H9 (cell line): Measurements from ENCODE around the gene RPL27A. TPM values are rescaled to one million over a fixed set of nuclear protein-coding genes. Genes with fewer than 3 reads are reported as not detected.

ENCODE experiments used
- DNase-seq: peaks from one replicate; pipeline ENCODE4 v3.0.0-alpha.2; 2017
- H2AFZ ChIP-seq: one replicate; pipeline ENCODE4 v1.6.1; 2013; ENCODE audit warnings: mild to moderate bottlenecking, low read length, control low read depth, moderate library complexity
- H2AK5ac ChIP-seq: 2 replicates; pipeline ENCODE4 v1.6.1; 2013; ENCODE audit warnings: low read length, control low read depth, mixed read lengths; ENCODE audit not compliant: insufficient read length
- H2BK120ac ChIP-seq: one replicate; pipeline ENCODE4 v1.6.1; 2013; ENCODE audit warnings: low read depth, mild to moderate bottlenecking, low read length, control low read depth, inconsistent platforms; ENCODE audit not compliant: poor library complexity, severe bottlenecking
- H2BK12ac ChIP-seq: 2 replicates; pipeline ENCODE4 v1.6.1; 2013; ENCODE audit warnings: low read length, control low read depth, mixed read lengths, low read depth; ENCODE audit not compliant: insufficient read length
- H2BK15ac ChIP-seq: 2 replicates; pipeline ENCODE4 v1.6.1; 2013; ENCODE audit warnings: low read depth, low read length, control low read depth
- H2BK20ac ChIP-seq: one replicate; pipeline ENCODE4 v1.6.1; 2013; ENCODE audit warnings: low read depth, mild to moderate bottlenecking, low read length, control low read depth, inconsistent platforms; ENCODE audit not compliant: poor library complexity, severe bottlenecking
- H2BK5ac ChIP-seq: 2 replicates; pipeline ENCODE4 v1.6.1; 2013; ENCODE audit warnings: low read length, control low read depth, mixed read lengths; ENCODE audit not compliant: insufficient read length
- H3K14ac ChIP-seq: 2 replicates; pipeline ENCODE4 v1.6.1; 2013; ENCODE audit warnings: low read length, control low read depth; ENCODE audit not compliant: insufficient read depth
- H3K18ac ChIP-seq: 2 replicates; pipeline ENCODE4 v1.6.1; 2013; ENCODE audit warnings: low read depth, mild to moderate bottlenecking, mixed read lengths, low read length, control low read depth; ENCODE audit not compliant: insufficient read length
- H3K23ac ChIP-seq: 2 replicates; pipeline ENCODE4 v1.6.1; 2013; ENCODE audit warnings: low read length, control low read depth, mixed read lengths, low read depth; ENCODE audit not compliant: insufficient read length
- H3K23me2 ChIP-seq: 2 replicates; pipeline ENCODE4 v1.6.1; 2013; ENCODE audit warnings: low read depth, mild to moderate bottlenecking, mixed read lengths, low read length, control low read depth; ENCODE audit not compliant: insufficient read length, poor library complexity, severe bottlenecking
- H3K27ac ChIP-seq: 2 replicates; pipeline ENCODE4 v1.5.1; 2013; ENCODE audit warnings: low read length, control low read depth, mixed read lengths, low read depth; ENCODE audit not compliant: insufficient read length
- H3K27me3 ChIP-seq: 2 replicates; pipeline ENCODE4 v1.6.1; 2013; ENCODE audit warnings: low read length, control low read depth, inconsistent platforms; ENCODE audit not compliant: insufficient read depth
- H3K4ac ChIP-seq: 2 replicates; pipeline ENCODE4 v1.6.1; 2013; ENCODE audit warnings: low read depth, mild to moderate bottlenecking, control low read depth, inconsistent platforms, low read length, moderate library complexity
- H3K4me1 ChIP-seq: 2 replicates; pipeline ENCODE4 v1.6.1; 2013; ENCODE audit warnings: low read length, control low read depth, inconsistent platforms; ENCODE audit not compliant: insufficient read depth
- H3K4me2 ChIP-seq: 2 replicates; pipeline ENCODE4 v1.6.1; 2013; ENCODE audit warnings: low read length, control low read depth, mixed read lengths; ENCODE audit not compliant: insufficient read length, insufficient read depth
- H3K56ac ChIP-seq: 2 replicates; pipeline ENCODE4 v1.6.1; 2013; ENCODE audit warnings: low read depth, mild to moderate bottlenecking, mixed read lengths, low read length, control low read depth; ENCODE audit not compliant: insufficient read length
- H3K79me1 ChIP-seq: 2 replicates; pipeline ENCODE4 v1.6.1; 2013; ENCODE audit warnings: low read depth, mild to moderate bottlenecking, moderate library complexity, low read length, control low read depth, inconsistent platforms; ENCODE audit not compliant: insufficient read depth, poor library complexity, severe bottlenecking
- H3K79me2 ChIP-seq: 2 replicates; pipeline ENCODE4 v1.6.1; 2013; ENCODE audit warnings: low read length, control low read depth, inconsistent platforms; ENCODE audit not compliant: insufficient read depth
- H3K9ac ChIP-seq: 2 replicates; pipeline ENCODE4 v1.6.1; 2013; ENCODE audit warnings: low read length, control low read depth, mixed read lengths; ENCODE audit not compliant: insufficient read length; ENCODE audit errors: extremely low read depth
- H3K9me3 ChIP-seq: one replicate; pipeline ENCODE4 v1.6.1; 2013; ENCODE audit warnings: low read depth, low read length, inconsistent platforms; ENCODE audit not compliant: control insufficient read depth
- H3T11ph ChIP-seq: one replicate; pipeline ENCODE4 v1.6.1; 2013; ENCODE audit warnings: mild to moderate bottlenecking, low read length, control low read depth, inconsistent platforms
- H4K20me1 ChIP-seq: one replicate; pipeline ENCODE4 v1.6.1; 2013; ENCODE audit not compliant: control insufficient read depth, insufficient read length, insufficient read depth
- H4K5ac ChIP-seq: 2 replicates; pipeline ENCODE4 v1.6.1; 2013; ENCODE audit warnings: low read depth, mild to moderate bottlenecking, mixed read lengths, low read length, control low read depth; ENCODE audit not compliant: insufficient read length
- H4K8ac ChIP-seq: replicated peaks from 2 replicates; pipeline ENCODE4 v1.6.1; 2013; ENCODE audit warnings: low read length, control low read depth, mixed read lengths, low read depth; ENCODE audit not compliant: insufficient read length
- H4K91ac ChIP-seq: 2 replicates; pipeline ENCODE4 v1.6.1; 2013; ENCODE audit warnings: low read depth, mild to moderate bottlenecking, moderate library complexity, mixed read lengths, low read length, control low read depth; ENCODE audit not compliant: insufficient read length
- H3K27ac Mint-ChIP-seq, 3 experiments: 2 replicates in 2 of 3; 3 replicates in 1 of 3; pipeline ENCODE4 v1.8.0; 2020 to 2021; ENCODE audit warnings: mixed read lengths in 3 of 3, mild to moderate bottlenecking in 1 of 3, moderate library complexity in 1 of 3
- H3K27me3 Mint-ChIP-seq: 2 replicates; pipeline ENCODE4 v1.8.0; 2021; ENCODE audit warnings: low read depth, mild to moderate bottlenecking, moderate library complexity, mixed read lengths
- H3K36me3 Mint-ChIP-seq, 3 experiments: 2 replicates in 2 of 3; 3 replicates in 1 of 3; pipeline ENCODE4 v1.8.0; 2020 to 2021; ENCODE audit warnings: low read depth in 3 of 3, mixed read lengths in 3 of 3; ENCODE audit not compliant: insufficient read depth in 1 of 3
- H3K4me1 Mint-ChIP-seq, 2 experiments: 2 replicates each; pipeline ENCODE4 v1.8.0; 2020; ENCODE audit warnings: mixed read lengths in 2 of 2
- H3K4me3 Mint-ChIP-seq, 2 experiments: 2 replicates in 1 of 2; 3 replicates in 1 of 2; pipeline ENCODE4 v1.8.0; 2020 to 2021; ENCODE audit warnings: mild to moderate bottlenecking in 2 of 2, mixed read lengths in 2 of 2, moderate library complexity in 1 of 2
- H3K9me3 Mint-ChIP-seq, 2 experiments: 2 replicates in 1 of 2; 3 replicates in 1 of 2; pipeline ENCODE4 v1.8.0; 2020; ENCODE audit warnings: mild to moderate bottlenecking in 2 of 2, mixed read lengths in 2 of 2, moderate library complexity in 1 of 2
- CTCF ChIP-seq: fragments of 200-600 bp; sonication (generic); conservative IDR thresholded peaks from 3 replicates; pipeline ENCODE4 v1.8.0; 2021; ENCODE audit warnings: antibody characterized with exemption, mild to moderate bottlenecking
- WGBS: extraction: QIAGEN DNeasy Blood & Tissue Kit; methylation state at CpG from one replicate; pipeline ENCODE4 v1.1.7; 2013; ENCODE audit warnings: missing lambda C conversion rate, low lambda C conversion rate, mixed read lengths; ENCODE audit not compliant: insufficient read length; ENCODE audit errors: extremely low coverage; 5-methylcytosine and 5-hydroxymethylcytosine counted together
- total RNA-seq: library from RNA; stranded (reverse); gene quantifications from 2 replicates; pipeline ENCODE4 v1.2.1, GENCODE V29; 2021

RPL27A gene
- total RNA-seq, 1 experiment from 2014 or later = 1,152 TPM

DNA sequence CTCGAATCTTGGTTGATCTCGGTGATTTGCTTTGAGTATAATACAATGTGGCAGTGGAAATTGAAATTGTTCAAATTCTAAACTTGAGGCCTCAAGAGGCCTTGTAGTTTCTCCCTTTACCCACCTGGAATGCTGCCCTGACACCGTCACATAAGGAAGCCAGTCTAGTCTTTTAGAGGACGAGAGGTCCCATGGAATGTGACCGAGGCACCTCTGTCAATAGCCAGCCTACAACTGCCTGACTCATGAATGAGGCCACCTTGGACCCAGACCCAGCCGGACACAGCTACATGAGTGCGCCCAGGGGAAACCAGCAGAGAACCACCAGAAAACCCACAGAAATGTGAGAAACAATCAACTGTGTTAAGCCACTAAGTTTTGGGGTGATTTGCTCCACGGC lies 52.5 kb downstream of the RPL27A start:
- no peak overlapping the region for H4K8ac ChIP-seq
- H3K23ac ChIP-seq = no peak overlapping the region
- H3T11ph ChIP-seq = no peak overlapping the region
- no peak overlapping the region for H3K27ac ChIP-seq
- no peak overlapping the region for H3K9ac ChIP-seq
- H4K20me1 ChIP-seq = no peaks in the 10 kb centered on the region
- H3K79me1 ChIP-seq = no peaks in the 10 kb centered on the region
- no peak overlapping the region for H2AK5ac ChIP-seq
- H2BK5ac ChIP-seq = no peak overlapping the region
- no peak overlapping the region for H3K56ac ChIP-seq
- no peaks in the 10 kb centered on the region for H3K9me3 ChIP-seq
- no peak overlapping the region for H3K14ac ChIP-seq
- H3K4me2 ChIP-seq = no peak overlapping the region
- no peak overlapping the region for H2AFZ ChIP-seq
- no peaks in the 10 kb centered on the region for H3K23me2 ChIP-seq
- H4K5ac ChIP-seq = no peak overlapping the region
- H3K4me1 Mint-ChIP-seq = peaks cover 6 to 12% of the 10 kb centered on the region in 2 experiments; a peak in 2 of 4 replicates
- no peak overlapping the region for H2BK20ac ChIP-seq
- H3K4me1 ChIP-seq = no peaks in the 10 kb centered on the region; the same call in 1 of the 2 replicates
- peaks cover 0 to 4% (median 3%) of the 10 kb centered on the region in 3 experiments; a peak in 1 of 7 replicates for H3K36me3 Mint-ChIP-seq
- H3K18ac ChIP-seq = no peak overlapping the region
- no peak for DNase-seq
- H2BK120ac ChIP-seq = no peak overlapping the region
- no peak overlapping the region for H2BK12ac ChIP-seq
- H3K79me2 ChIP-seq = no peaks in the 10 kb centered on the region
- no peak overlapping the region for H2BK15ac ChIP-seq
- no peak for TF ChIP-seq CTCF
- no CpG with 5 or more reads among the region's 8 CpGs for WGBS
- no peak overlapping the region for H4K91ac ChIP-seq
- H3K4ac ChIP-seq = no peak overlapping the region
- H3K27ac Mint-ChIP-seq = no peak overlapping the region
- no peak overlapping the region for H3K4me3 Mint-ChIP-seq
- H3K27me3 ChIP-seq = no peaks in the 10 kb centered on the region
- H3K9me3 Mint-ChIP-seq = no peaks in the 10 kb centered on the region
- no peaks in the 10 kb centered on the region for H3K27me3 Mint-ChIP-seq
